IPS DF 4.7 (cell line): ENCODE results near the gene TNFRSF25.
"Not testable (repeated sequence)": the region's sequence is repeated elsewhere in the genome, so short reads cannot be mapped to it uniquely, and the experiment has no call there.

Experiments
- DNase-seq: peaks from one replicate; pipeline ENCODE4 v3.0.0-alpha.2; 2013; ENCODE audit warnings: low spot score; ENCODE audit errors: extremely low read depth

The TNFRSF25 gene

DNA sequence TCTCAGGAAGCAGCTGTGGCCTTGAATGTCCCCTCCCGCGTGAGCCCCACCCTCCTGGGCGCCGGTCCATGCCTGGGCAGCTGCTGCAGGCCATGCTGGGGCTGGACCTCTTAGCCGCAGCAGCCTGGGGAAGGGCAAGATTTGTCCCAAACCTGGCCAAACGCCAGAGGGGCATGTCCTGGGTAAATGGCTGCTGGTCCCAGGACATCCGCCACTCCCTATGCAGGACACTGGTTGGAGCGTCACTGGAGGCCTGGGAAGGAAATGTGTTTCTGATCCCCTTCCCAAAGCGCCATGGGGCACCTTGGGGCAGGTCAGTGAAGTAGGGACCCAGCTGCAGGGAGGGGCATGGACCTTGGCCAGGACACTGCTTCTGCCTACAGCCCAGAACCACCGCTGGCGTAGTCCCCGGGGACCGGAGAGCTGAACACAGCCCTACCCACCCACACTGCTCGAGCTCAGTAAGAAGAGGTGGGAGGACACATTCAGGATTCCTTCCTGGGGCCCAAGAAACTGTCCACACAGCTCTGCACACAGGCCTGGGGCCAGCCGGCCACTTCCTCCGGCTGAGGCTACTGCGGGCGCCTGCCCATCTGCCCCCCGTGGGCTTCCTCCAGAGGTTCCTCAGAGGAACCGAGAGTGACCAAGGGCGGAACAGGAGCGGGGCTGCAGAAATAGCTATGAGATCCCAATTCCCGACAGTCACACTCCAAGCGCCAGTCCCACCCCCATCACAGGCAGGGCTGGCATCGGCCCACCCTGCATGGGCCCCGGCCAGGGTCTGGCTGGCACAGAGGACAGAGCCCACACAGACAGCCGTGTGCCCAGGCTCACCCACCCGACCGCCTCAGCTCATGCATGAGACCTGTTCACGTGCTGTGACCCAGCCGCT, 36.3 kb upstream of the TNFRSF25 start:
- no peak for DNase-seq

DNA sequence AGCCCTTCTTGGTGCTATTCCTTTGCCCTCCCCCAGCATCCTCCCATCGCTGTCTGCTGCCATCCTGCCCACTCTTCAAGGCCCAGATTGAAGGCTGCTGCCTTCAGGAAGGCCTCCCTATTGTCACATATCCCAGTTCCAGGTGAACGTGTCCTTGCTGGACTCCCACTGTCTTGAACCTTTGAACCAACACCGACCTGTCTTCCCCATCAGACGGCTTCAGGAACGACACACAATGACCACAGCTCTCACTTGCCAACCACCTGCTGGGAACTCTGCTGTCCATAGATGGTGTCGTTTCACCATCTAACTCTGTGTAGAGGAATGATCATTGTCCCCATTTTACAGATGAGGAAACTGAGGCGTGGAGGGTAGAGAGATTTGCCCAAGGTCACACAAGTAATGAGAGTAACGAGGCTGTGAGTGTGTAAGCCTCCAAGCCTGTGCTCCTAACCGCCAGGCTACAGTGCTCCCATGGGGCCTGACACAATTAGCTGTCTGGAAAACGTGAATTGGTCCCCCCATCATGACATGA, 35.4 kb upstream of the TNFRSF25 start:
- DNase-seq = no peak

DNA sequence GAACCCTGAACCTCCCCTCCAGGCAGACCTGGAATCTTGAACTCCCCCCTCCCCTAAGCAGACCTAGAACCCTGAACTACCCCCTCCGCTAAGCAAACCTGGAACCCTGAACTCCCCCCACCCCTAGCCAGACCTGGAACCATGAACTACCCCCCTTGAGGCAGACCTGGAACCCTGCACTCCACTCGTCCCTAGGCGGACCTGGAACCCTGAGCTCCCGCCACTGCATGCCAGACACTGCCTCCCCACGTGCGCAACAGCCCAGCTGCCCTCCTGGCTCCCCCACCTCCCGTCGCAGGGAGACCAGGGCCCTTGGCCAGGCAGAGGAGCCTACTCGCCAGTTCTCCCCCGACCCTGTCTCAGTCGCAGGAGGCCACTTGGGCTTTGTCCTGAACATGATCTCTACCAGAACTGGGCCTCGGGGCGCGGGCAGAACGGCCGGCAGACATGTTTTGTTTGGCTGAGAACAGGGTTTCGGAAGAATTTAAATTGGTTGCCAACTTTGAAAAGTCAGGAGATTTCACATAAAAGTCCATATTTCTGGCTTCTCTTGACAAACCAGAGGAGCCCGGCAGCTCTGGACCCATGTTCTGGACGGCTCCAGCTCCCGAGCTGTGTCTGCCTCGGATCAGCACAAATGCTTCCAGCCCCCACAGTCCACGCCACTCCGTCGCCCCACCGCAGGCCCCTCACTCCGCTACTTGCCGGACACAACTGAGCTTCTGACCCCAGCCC, 34.7 kb upstream of the TNFRSF25 start:
- DNase-seq = no peak

DNA sequence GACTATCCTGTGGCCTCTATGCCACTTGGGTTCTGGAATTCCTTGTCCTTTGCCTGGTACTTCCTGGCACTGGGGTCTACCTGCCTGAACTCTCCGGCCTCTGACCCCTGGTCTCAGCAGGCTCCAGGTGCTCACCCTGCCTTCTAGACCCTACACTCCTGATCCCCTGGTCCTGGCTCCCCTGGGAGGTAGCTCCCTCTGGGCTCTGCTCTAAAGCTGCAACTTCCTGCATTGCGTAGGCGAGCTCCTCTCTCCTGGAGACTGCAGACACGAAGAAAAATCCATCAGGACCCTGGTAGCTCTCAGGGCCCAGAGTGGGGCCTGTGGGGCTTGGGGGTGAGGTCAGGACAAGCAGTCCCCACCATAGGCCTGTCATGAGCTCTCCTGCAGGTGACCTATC, 33.3 kb upstream of the TNFRSF25 start:
- no peak for DNase-seq

DNA sequence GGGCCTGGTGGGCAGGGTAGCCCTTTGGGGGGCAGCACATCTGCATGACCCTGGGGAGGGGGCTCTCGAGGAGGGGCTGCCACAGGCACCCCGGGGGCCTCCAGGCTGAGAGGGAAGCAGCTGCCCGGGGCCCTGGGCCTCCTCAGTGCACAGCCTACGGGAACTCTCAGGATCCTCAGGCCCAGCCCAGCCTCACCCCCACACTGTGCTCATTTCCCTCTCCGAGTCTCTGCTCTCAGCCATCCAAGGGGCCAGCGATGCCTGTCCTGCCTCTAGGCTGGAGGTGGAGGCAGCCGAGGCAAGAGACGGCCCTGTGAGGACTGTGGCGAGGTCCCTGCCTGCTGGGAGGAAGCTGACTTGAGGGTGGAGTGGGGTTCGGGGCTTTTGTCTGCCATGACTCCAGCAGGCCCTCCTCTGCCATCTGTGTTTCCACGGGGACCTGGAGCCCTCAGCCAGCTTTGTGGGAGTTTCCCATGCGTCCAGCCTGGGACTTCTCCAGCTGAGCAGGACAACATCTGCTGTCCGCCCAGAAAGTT, 32.7 kb upstream of the TNFRSF25 start:
- no peak for DNase-seq

DNA sequence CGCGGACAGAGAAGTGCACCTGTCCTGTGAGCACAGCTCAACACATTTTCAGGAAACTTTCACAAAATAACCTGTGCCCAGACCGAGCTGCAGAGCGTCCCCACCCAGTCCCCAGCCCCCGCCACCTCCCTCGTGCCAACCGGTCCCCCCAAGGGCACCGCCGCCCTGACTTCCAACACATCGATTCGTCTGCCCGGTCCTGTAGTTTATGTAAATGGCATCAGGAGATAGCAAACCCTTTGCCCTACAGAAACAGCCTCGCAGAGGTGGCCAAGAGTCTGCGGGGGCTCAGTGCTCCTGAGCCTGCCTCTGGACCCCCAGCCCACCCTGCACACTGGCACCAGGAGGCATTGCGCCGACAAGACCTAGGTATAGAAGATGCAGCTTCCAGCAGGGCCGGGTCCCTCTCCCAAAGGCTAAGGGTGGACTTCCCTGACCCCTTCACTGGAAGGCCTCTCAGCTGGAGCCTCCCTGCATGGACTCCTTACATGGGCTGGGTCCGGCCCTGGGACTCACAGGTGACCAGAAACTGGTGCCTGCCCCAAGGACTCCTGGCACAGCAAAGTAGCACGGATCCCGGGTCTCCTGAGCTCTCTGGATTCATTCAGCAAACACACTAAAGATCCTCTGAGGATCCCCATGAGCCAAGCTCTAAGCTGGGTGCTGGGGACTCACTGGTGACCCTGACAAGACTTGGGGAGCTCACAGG, 32.0 kb upstream of the TNFRSF25 start:
- no peak for DNase-seq

DNA sequence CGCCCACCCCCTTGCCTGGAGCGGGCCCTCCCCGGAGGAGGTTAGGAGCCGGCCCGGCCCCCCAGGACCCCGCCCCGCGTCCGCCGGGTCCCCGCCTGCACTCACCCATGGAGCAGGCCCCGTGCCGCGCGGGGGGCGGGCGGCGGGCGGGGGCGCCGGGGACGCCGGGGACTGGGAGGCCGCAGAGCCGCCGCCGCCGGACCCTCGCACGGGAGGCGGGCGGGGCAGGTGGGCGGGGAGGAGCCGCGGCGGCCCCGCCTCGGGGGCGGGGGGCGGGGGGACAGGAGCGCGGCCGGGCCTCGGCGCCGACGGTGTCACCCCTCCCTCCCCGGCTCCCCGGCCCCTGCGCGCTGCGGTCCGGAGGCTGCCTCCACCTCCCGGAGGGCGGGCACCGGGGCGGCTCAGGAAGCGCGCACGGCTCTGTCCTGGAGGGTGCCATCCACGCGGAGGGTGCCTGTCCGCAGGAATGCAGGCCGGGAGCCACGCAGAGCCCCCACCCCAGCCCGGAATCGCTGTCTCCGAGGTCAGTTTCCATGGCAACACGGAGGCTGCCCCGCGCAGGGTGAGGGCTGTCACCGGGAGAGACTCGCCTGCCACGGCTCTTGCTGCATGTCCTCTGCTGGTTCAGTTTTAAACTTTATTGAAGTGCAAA, 31.4 kb upstream of the TNFRSF25 start:
- DNase-seq = no peak

DNA sequence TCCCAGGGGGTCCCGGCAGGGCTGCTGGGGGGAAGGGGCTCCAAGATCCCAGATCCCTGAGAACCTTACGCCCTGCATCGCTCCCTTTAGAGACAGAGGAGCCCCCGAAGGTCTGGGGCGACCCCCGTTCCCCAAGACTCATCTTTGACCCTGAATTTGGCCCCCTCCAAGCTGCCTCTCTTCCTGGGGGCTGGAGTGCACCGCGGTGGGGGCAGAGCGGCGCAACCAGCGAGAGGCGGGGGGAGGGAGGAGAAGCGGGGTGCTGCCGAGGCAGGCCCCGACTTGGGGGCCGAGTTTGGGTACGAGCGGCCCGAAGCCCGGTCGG, 30.9 kb upstream of the TNFRSF25 start:
- no peak for DNase-seq

DNA sequence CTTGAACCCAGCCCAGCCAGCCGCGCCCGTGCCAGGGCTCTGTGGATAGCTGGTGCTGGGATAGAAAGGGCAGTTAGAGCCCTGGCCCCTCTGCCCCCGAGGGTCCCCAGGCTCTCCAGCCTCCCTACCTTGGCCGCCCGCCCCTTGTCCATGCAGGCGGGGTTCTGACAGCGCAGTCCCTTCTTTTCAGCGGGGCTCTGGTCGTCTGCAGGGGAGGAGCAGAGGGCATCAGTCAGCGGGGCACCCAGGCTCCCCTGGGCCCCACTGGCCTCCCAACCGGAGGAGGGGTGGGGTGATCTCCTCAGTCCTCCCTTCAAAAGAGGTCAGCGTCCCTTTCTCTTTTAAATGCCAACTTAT, 30.4 kb upstream of the TNFRSF25 start:
- DNase-seq = no peak

DNA sequence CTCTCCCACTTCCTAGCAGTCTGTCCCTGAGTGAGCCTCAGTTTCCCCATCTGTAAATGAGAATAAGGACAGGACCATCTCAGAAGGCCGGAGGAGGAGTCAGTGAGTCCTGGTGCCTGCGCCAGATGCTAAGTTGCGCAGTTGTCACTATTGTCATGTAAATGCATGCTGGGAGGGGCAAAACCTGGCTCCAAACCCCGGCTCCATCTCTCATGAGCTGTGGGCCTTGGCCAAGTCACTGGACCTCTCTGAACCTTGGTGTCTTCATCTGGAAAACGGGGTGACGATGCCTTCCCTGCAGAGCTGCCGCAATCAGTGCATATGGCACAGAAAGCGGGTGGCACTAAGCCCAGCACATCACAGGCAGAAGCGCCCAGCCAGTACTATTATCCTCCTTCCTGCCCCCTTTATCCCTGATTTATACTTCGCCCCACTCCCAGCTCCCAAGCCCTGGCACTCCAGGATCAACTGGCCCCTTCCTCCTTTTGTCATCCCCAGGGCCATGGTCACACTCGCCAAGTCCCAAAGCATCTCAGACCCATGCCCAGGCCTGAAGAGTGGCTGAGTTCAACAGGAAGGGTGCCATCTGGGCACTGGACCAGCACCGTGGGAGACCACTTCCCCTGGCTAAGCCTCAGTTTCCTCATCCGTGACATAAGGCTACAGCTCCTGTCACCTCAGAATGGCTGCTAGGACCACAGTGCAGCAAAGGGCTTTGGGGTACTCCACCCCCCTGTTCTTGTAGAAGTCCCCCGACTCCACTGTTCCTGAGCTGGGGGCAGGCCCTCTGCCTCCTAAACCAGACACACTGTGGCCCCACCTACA, 29.8 kb upstream of the TNFRSF25 start:
- DNase-seq = no peak

DNA sequence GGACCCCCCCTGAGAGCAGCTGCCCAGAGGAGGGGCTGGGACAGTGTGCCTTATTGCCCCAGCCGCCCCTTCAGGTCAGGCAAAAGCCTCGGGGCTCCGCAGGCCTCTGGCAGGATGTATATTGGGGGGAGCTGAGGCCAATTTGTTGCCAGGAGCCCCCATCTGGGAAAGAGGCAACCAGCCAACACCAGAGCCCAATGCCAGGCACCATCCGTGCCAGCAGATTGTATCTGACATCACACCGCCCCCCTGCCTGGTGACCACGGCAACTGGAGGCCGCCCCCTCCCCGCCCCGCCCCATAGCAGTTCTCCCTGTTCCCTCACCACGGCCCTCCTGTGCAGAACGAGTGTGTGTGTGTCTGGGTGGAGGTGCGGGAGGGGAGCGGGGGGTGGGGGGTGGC, 29.1 kb upstream of the TNFRSF25 start:
- DNase-seq = no peak

DNA sequence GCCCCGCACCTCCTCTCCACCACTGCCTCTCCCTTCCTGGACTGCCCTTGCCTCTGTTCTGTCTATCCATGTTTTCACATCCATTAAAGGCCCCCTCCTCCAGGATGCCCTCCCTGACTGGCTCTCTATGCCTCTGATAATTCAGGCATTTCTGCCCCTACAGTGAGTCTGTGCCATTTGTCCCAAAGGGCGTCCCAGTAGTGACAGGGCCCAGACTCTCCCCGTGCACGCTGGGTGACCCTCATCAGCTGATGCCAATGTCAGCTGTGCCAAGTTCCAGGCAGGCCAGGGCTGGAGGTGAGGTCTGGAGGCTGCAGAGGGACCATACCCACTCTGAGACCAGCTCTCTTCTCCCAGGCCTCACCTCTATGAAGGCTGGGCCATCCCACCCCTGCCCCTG, 28.7 kb upstream of the TNFRSF25 start:
- no peak for DNase-seq

DNA sequence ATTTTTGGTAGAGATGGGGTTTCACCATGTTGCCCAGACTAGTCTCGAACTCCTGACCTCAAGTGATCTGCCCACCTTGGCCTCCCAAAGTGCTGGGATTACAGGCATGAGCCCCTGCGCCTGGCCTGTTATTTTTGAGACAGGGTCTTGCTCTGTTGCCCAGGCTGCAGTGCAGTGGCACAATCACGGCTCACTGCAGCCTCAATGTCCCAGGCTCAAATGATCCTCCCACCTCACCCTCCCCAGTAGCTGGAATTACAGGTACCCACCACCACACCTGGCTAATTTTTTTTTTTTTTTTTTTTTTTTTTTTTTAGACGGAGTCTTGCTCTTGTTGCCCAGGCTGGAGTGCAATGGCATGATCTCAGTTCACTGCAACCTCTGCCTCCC, 27.9 kb upstream of the TNFRSF25 start:
- DNase-seq = not testable (repeated sequence)

DNA sequence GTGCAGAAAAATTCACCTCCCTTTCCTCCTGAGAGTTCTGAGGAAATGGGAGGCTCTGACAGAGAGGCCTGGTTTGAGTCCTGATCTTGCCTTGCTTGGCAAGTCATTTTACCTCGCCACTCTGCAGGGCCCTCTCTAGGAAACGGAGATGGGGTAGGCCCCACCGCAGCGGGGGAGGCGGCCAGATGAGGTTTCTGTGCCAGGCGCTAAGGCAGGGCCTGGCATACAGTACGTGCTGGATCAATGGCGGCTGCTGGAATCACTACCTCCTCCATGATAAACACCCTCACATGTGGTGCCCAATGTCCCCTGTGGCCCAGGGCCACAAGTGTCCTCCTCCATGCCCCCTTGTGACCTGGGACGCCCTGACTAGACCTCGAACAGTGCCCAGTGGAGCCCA, 26.0 kb upstream of the TNFRSF25 start:
- no peak for DNase-seq

DNA sequence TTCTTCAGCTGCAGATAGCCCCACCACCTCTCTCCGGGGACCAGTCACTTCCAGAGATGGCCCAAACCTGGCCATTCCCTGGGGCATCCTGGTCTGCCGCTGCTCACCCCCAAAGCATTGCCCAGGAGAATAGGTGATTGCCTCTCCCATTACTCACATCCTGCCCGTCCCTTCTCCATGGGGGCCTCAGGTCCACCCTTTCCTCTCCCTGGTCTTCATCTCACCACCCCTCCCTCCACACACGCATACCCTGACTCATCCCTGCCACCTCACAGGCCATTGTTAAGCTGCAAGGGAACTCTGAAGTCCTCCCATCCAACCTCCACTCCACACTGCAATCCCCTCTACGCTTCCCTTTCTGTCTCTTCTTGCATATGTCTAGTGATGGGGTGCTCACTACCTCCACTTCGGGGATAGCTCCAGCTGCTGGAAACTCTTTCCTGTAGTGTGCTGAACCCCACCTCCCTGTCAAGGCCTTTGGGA, 25.5 kb upstream of the TNFRSF25 start, which contains the start of gene PLEKHG5:
Gene PLEKHG5 (minus strand): TSS at position 188 of the 483 bp plus-strand sequence. CDS start 14,096 bp downstream, outside the sequence.
- DNase-seq = no peak

DNA sequence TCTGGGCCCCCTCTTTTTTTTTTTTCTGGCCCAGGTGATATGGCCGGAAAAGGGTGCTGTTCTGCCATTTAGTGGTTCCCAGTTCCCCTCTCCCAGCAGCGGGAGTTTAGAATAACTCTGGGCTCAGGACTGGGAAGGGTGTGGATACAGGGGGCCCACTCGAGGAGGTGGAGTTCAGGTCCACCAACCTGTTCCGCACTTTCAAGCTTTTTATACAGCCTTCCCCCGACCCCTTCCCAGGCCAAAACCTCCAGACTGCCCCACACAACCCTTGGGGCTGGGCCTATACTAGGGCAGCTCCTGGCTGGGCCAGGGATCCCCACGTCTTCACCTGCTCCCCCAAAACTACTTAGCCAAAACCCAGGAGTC, 25.1 kb upstream of the TNFRSF25 start:
- DNase-seq = no peak

DNA sequence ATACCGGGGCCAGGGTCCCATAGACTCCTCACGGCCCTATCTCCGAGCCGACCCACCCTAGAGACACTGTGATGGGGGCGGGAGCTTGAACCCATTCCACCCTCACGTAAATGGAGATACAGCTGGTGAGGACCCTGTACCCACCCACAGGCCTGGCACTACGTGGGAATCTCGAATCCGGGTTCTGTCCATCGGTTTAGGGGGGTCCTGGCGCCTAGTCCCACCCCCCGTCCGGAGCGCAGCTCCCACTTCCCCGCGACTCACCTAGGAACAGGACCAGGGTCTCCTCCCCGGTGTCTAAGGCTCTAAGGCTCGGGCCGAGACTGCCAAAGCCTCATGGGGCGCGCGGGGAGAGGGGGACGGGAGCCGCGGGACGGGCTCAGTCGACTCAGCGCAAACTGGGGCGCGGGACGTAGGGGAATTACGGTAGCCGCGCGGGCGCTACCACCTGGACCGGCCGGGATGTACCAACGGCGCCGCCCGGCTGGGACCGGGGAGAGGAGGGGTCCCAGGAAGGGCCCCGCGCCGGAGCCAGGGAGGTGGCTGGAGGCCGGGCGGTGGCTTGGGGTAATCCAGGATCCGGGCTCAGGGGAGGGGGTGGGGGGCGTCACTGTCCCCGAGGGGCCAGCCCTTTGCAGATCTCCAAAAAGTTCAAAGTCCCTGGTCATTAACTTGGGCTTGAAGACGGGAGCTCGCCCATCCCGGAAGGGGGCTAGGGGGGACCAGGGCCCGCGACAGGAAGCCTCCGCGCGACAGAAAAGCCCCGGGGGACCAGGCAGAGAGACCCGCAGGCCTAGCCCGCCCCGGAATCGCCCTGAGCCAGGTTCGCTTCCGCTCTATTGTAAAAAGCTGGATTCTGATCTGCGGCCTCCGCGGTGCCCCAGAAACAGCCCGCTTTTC, 24.5 kb upstream of the TNFRSF25 start:
- DNase-seq = no peak

DNA sequence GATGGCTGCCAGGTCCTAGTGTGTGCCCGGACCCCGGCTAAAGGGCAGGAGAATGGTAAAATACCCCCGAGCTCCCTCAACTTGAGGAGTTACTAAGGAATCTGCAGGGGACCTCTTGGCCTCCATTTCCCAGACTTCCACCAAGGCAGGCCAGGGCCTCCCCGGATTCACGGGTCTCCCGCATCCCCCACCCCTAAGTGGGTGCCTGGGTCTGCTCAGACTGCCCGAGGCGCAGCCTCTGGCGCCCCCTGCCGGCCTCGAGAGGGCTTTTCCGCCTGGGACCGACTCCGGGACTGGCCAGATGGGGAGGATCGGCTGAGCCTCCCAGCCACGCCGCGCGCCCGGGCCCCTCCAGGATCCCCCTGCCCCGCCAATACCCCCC, 23.8 kb upstream of the TNFRSF25 start:
- DNase-seq = no peak

DNA sequence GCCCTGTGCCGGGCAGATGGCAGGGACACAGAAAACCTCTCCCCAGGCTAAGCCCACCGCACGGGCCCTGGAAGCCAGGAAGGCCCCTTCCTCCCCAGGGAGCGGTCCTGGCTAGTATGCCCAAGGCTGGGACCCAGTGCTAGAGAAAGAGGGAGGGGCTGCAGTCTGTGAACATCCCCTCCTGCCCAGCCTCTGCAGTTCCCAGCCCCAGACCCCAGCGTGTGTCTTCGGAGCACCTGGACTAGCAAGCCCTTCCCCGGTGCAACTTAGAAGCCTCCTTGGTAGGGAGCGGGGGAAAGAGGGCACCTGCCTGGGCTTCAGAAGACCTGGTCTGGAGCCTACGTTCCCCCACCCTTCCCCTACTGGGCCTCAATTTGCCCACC, 23.4 kb upstream of the TNFRSF25 start:
- DNase-seq = no peak
